ENCODE measurements around the gene KRT36.

Gene KRT36

DNA sequence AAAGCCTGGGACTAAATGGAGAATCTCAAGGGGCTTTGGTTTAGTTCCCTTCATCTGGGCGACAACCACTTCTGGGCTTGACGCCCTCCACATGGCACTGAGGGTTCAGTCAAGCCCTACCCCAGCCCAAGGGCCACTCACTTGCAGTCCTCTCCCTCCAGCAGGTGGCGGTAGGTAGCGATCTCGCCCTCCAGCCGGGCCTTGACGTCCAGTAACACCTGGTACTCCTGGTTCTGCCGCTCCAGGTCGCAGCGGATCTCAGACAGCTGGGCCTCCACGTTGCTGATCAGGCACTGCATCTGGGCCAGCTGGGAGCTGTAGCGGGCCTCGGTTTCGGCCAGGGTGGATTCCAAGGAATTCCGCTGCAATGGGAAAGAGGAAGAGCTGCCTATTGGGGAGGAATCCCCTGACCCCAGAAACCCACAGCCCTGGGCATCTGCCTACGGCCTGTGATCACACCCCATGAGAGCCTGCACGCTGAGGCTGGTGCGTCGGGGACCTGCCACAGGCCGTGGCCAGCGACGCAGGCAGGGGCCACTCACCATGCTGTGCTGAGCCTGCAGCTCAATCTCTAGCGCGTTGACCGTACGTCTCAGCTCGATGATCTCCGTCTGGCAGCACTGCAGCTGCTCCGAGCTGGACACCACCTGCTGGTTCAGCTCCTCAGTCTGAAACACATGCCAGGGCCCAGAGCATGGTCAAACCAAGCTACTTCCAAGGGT lies 2.7 kb downstream of the KRT36 start:
- TF ChIP-seq, protein P1, sequence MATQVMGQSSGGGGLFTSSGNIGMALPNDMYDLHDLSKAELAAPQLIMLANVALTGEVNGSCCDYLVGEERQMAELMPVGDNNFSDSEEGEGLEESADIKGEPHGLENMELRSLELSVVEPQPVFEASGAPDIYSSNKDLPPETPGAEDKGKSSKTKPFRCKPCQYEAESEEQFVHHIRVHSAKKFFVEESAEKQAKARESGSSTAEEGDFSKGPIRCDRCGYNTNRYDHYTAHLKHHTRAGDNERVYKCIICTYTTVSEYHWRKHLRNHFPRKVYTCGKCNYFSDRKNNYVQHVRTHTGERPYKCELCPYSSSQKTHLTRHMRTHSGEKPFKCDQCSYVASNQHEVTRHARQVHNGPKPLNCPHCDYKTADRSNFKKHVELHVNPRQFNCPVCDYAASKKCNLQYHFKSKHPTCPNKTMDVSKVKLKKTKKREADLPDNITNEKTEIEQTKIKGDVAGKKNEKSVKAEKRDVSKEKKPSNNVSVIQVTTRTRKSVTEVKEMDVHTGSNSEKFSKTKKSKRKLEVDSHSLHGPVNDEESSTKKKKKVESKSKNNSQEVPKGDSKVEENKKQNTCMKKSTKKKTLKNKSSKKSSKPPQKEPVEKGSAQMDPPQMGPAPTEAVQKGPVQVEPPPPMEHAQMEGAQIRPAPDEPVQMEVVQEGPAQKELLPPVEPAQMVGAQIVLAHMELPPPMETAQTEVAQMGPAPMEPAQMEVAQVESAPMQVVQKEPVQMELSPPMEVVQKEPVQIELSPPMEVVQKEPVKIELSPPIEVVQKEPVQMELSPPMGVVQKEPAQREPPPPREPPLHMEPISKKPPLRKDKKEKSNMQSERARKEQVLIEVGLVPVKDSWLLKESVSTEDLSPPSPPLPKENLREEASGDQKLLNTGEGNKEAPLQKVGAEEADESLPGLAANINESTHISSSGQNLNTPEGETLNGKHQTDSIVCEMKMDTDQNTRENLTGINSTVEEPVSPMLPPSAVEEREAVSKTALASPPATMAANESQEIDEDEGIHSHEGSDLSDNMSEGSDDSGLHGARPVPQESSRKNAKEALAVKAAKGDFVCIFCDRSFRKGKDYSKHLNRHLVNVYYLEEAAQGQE (IDR thresholded peaks at IDR 0.05; ENCODE audit: insufficient read depth in 1 of 2, low read depth in 2 of 2, low read length in 2 of 2) = no peak
- TF ChIP-seq POLR2AphosphoS5 (IDR thresholded peaks at IDR 0.05; ENCODE audit: low read depth, low read length) (no peak), TAF1 (IDR thresholded peaks at IDR 0.05; ENCODE audit: borderline replicate concordance, insufficient read depth, low read length) (no peak), FOXP2 (optimal IDR thresholded peaks at IDR 0.05; ENCODE audit: borderline replicate concordance, extremely low read depth, extremely low read length, insufficient read depth) (no peak), SIN3A (IDR thresholded peaks at IDR 0.05; ENCODE audit: borderline replicate concordance, insufficient read depth, low read length) (no peak)

DNA sequence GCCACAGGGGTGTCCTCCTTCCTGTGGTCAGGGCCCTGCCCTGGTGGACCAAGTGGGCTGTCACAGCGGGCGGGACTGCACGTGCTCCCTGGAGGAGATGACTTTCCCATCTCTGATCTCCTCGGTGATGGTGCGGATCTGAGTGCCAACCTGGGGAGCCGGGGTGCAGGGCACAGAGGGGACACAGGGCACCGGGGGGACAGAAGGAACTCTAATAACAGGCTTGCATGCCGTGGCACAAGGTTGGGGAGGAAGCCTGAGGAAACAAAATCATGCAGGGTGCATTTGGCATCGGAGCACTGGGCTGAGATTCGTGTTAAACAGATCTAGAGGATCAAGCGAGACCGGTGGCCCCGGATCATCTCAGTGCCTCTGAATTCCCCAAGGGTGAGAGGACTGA lies 3.4 kb downstream of the KRT36 start:
- TF ChIP-seq, protein P1 (IDR thresholded peaks at IDR 0.05; ENCODE audit: insufficient read depth in 1 of 2, low read depth in 2 of 2, low read length in 2 of 2) = no peak
- no peak for TF ChIP-seq TAF1 (IDR thresholded peaks at IDR 0.05; ENCODE audit: borderline replicate concordance, insufficient read depth, low read length)
- no peak for TF ChIP-seq SIN3A (IDR thresholded peaks at IDR 0.05; ENCODE audit: borderline replicate concordance, insufficient read depth, low read length)
- TF ChIP-seq FOXP2 (optimal IDR thresholded peaks at IDR 0.05; ENCODE audit: borderline replicate concordance, extremely low read depth, extremely low read length, insufficient read depth) = no peak
- no peak for TF ChIP-seq POLR2AphosphoS5 (IDR thresholded peaks at IDR 0.05; ENCODE audit: low read depth, low read length)

- no peak for TF ChIP-seq SIN3A (IDR thresholded peaks at IDR 0.05; ENCODE audit: borderline replicate concordance, insufficient read depth, low read length)
Measured at GRCh38 chr17:41484920-41485904, 4.5 kb downstream of the KRT36 start.

- TF ChIP-seq SIN3A (IDR thresholded peaks at IDR 0.05; ENCODE audit: borderline replicate concordance, insufficient read depth, low read length) (no peak), FOXP2 (optimal IDR thresholded peaks at IDR 0.05; ENCODE audit: borderline replicate concordance, extremely low read depth, extremely low read length, insufficient read depth) (no peak)
Measured at GRCh38 chr17:41483991-41484826, 5.5 kb downstream of the KRT36 start.

DNA sequence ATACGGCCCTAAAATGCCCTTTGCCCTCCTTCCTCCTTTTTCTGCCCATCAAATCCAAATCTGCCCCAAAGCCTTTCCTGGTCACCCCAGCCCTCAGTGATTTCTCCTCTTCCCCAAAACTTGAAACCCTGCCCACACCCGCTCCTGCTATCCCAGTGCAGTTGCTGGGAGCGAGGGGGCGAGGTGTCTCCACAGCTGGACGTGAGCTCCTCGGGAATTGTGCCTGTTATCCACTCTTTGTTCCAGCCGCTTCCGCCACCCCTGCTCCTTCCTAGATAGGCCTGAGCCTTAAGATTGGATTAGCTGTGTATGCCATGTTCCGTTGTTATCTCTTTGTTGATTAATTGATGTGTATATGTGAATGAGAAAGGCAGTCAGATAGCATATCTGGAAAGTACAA lies 6.2 kb downstream of the KRT36 start:
- TF ChIP-seq, protein P1 (IDR thresholded peaks at IDR 0.05; ENCODE audit: insufficient read depth in 1 of 2, low read depth in 2 of 2, low read length in 2 of 2) = no peak

All from PFSK-1 (cell line).